ENCODE measurements around the gene ENKD1. TPM values are rescaled to one million over a fixed set of nuclear protein-coding genes. Genes with fewer than 3 reads are reported as not detected.

ENKD1 gene
- total and polyA plus RNA-seq, 2 of the 4 experiments (the other 2 are of a cell fraction) = 2.9 to 6.3 TPM

GRCh38 chr16:67676939-67677338 is 10.4 kb upstream of the ENKD1 start:
- Histone ChIP-seq H2BK120ac (ENCODE audit: low read depth, low read length) (no peak overlapping the region), H3K27ac (ENCODE audit: insufficient read depth, low read length) (no peak overlapping the region), H4K91ac (ENCODE audit: insufficient read depth, low read depth, low read length) (no peak overlapping the region), H3K23ac (ENCODE audit: low read depth, low read length) (no peak overlapping the region), H3K9me3 (ENCODE audit: control insufficient read depth, insufficient read depth, low read length) (no peaks in the 10 kb centered on the region), H3K4ac (ENCODE audit: low read depth, low read length) (no peak overlapping the region), H2AK9ac (replicated peaks; ENCODE audit: low read depth, low read length, poor library complexity) (no peak overlapping the region), H3K27me3 (ENCODE audit: control insufficient read depth, insufficient read depth, low read length) (no peaks in the 10 kb centered on the region), H2AFZ (replicated peaks; ENCODE audit: low read length, poor library complexity) (no peak overlapping the region), H3K4me3 (ENCODE audit: insufficient read depth, low read depth, low read length) (no peak overlapping the region), H3K9me1 (ENCODE audit: insufficient read depth, low read length) (0 out of 2 replicates have a peak, but pooled peaks cover 3% of the 10 kb centered on the region), H3K9ac (ENCODE audit: low read depth, low read length) (no peak overlapping the region), H4K5ac (ENCODE audit: low read depth, low read length) (no peak overlapping the region), H4K8ac (ENCODE audit: low read depth in 2 of 2, low read length in 2 of 2) (no peak overlapping the region), H3K79me1 (ENCODE audit: low read depth in 1 of 2, low read length in 2 of 2) (peaks cover 0 to 17% of the 10 kb centered on the region in 2 experiments; a peak in 2 of 4 replicates), H3K36me3 (ENCODE audit: control insufficient read depth, insufficient read depth, low read length) (peaks cover 12% of the 10 kb centered on the region; the same call in 1 of the 2 replicates), H3K4me1 (ENCODE audit: control insufficient read depth, insufficient read depth, low read length) (no peaks in the 10 kb centered on the region), H2AK5ac (ENCODE audit: low read depth, low read length) (no peak overlapping the region), H2BK15ac (ENCODE audit: low read depth, low read length) (no peak overlapping the region), H3K14ac (replicated peaks; ENCODE audit: low read depth, low read length) (no peak overlapping the region), H3K4me2 (ENCODE audit: low read depth, low read length) (no peak overlapping the region), H4K20me1 (ENCODE audit: insufficient read depth, low read length) (0 out of 2 replicates have a peak, but pooled peaks cover 4% of the 10 kb centered on the region), H3K18ac (ENCODE audit: low read depth, low read length) (no peak overlapping the region), H2BK20ac (ENCODE audit: low read depth, low read length) (no peak overlapping the region), H2BK5ac (ENCODE audit: low read depth, low read length, poor library complexity, severe bottlenecking) (no peak overlapping the region), H3K56ac (ENCODE audit: extremely low read depth, insufficient read depth, low read length) (no peak overlapping the region)
- dilution Hi-C loops (cut with HindIII; ENCODE audit: low sequenced_read_pairs, unreplicated experiment) = no loop called here
- ChIA-PET CTCF (no interaction called here), POLR2A (ENCODE audit: unreplicated experiment) (no interaction called here)
- intact Hi-C loops (cut with micrococcal nuclease) = loop anchor here (10.0 kb wide), 1 partner anchor 358 kb away; no protein-coding TSS in a partner anchor
- DNase-seq = no peak
- ATAC-seq (ENCODE audit: low read depth) = no peak
- TF ChIP-seq RCOR1 (IDR thresholded peaks at IDR 0.05; ENCODE audit: insufficient replicate concordance, low read length) = no peak
- TF ChIP-seq MAFK (IDR thresholded peaks at IDR 0.05; ENCODE audit: low read depth, low read length) = no peak
- TF ChIP-seq FOS (IDR thresholded peaks at IDR 0.05; ENCODE audit: low read depth, low read length) = no peak
- no peak for TF ChIP-seq RAD21 (IDR thresholded peaks at IDR 0.05; ENCODE audit: low read length)
- no peak for TF ChIP-seq ELK1 (IDR thresholded peaks at IDR 0.05; ENCODE audit: borderline replicate concordance, low read depth, low read length)
- TF ChIP-seq, protein P1, sequence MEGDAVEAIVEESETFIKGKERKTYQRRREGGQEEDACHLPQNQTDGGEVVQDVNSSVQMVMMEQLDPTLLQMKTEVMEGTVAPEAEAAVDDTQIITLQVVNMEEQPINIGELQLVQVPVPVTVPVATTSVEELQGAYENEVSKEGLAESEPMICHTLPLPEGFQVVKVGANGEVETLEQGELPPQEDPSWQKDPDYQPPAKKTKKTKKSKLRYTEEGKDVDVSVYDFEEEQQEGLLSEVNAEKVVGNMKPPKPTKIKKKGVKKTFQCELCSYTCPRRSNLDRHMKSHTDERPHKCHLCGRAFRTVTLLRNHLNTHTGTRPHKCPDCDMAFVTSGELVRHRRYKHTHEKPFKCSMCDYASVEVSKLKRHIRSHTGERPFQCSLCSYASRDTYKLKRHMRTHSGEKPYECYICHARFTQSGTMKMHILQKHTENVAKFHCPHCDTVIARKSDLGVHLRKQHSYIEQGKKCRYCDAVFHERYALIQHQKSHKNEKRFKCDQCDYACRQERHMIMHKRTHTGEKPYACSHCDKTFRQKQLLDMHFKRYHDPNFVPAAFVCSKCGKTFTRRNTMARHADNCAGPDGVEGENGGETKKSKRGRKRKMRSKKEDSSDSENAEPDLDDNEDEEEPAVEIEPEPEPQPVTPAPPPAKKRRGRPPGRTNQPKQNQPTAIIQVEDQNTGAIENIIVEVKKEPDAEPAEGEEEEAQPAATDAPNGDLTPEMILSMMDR (conservative IDR thresholded peaks at IDR 0.05; ENCODE audit: low read depth, low read length) = no peak
- no peak for TF ChIP-seq USF2 (IDR thresholded peaks at IDR 0.05; ENCODE audit: low read depth, low read length)
- no peak for TF ChIP-seq SMC3 (IDR thresholded peaks at IDR 0.05; ENCODE audit: low read depth, low read length)
- TF ChIP-seq CHD1 (IDR thresholded peaks at IDR 0.05; ENCODE audit: low read depth, low read length) = no peak
- TF ChIP-seq BHLHE40 (IDR thresholded peaks at IDR 0.05; ENCODE audit: low read depth, low read length) = no peak
- no peak for TF ChIP-seq MXI1 (IDR thresholded peaks at IDR 0.05; ENCODE audit: borderline replicate concordance, low read depth, low read length)
- no peak for TF ChIP-seq MAZ (IDR thresholded peaks at IDR 0.05; ENCODE audit: borderline replicate concordance, low read depth, low read length)
- TF ChIP-seq NFE2L2 (IDR thresholded peaks at IDR 0.05; ENCODE audit: low read depth, low read length) = no peak
- TF ChIP-seq POLR2A (IDR thresholded peaks at IDR 0.05; ENCODE audit: low read depth, low read length) = no peak
- no peak for TF ChIP-seq CEBPB (IDR thresholded peaks at IDR 0.05; ENCODE audit: low read depth, low read length)
- no peak for TF ChIP-seq RFX5 (IDR thresholded peaks at IDR 0.05; ENCODE audit: low read depth, low read length)
- no TSS peak for BruUV-seq (replicated peaks)
- in situ Hi-C loops (cut with MboI; ENCODE audit: low sequenced_read_pairs) = no loop called here
- no CpG with 5 or more reads among the region's 8 CpGs for WGBS, 2 experiments (ENCODE audit: extremely low coverage in 2 of 2, insufficient read length in 1 of 2)
